Ishikawa (cell line): ENCODE results near the gene CIAO3.
A peak's percentile ranks its signal among the peaks of the same experiment; 100 is the strongest.

ENCODE experiments used
- CEBPB ChIP-seq: IDR thresholded peaks from 2 replicates; pipeline ENCODE4 v1.6.1; 2012
- CREB1 ChIP-seq: IDR thresholded peaks from 2 replicates; pipeline ENCODE4 v1.6.1; 2012; ENCODE audit warnings: low read depth
- EGR1 ChIP-seq: IDR thresholded peaks from 2 replicates; pipeline ENCODE4 v1.6.1; 2012
- EP300 ChIP-seq: IDR thresholded peaks from 2 replicates; pipeline ENCODE4 v1.6.1; 2012; ENCODE audit warnings: borderline replicate concordance
- FOXM1 ChIP-seq: IDR thresholded peaks from 2 replicates; pipeline ENCODE4 v1.6.1; 2012; ENCODE audit warnings: low read depth, borderline replicate concordance
- NFIC ChIP-seq: IDR thresholded peaks from 2 replicates; pipeline ENCODE4 v1.6.1; 2012
- RAD21 ChIP-seq: IDR thresholded peaks from 2 replicates; pipeline ENCODE4 v1.6.1; 2012; ENCODE audit warnings: low read depth
- TAF1 ChIP-seq: IDR thresholded peaks from 2 replicates; pipeline ENCODE4 v1.6.1; 2012; ENCODE audit warnings: low read depth, mild to moderate bottlenecking
- TCF12 ChIP-seq: IDR thresholded peaks from 2 replicates; pipeline ENCODE4 v1.6.1; 2012; ENCODE audit warnings: low read depth
- TEAD4 ChIP-seq: IDR thresholded peaks from 2 replicates; pipeline ENCODE4 v1.6.1; 2012
- YY1 ChIP-seq: IDR thresholded peaks from 2 replicates; pipeline ENCODE4 v1.6.1; 2012; ENCODE audit warnings: low read depth
- ZBTB7A ChIP-seq: IDR thresholded peaks from 2 replicates; pipeline ENCODE4 v1.6.1; 2012; ENCODE audit warnings: low read depth
- TF ChIP-seq, protein P1 (sequence below): IDR thresholded peaks from 2 replicates; pipeline ENCODE4 v1.6.1; 2012
- TF ChIP-seq, protein P2 (sequence below): IDR thresholded peaks from 2 replicates; pipeline ENCODE4 v1.6.1; 2012
- TF ChIP-seq, protein P3 (sequence below): IDR thresholded peaks from 2 replicates; pipeline ENCODE4 v1.6.1; 2012; ENCODE audit warnings: low read depth, mild to moderate bottlenecking

CIAO3 gene

DNA sequence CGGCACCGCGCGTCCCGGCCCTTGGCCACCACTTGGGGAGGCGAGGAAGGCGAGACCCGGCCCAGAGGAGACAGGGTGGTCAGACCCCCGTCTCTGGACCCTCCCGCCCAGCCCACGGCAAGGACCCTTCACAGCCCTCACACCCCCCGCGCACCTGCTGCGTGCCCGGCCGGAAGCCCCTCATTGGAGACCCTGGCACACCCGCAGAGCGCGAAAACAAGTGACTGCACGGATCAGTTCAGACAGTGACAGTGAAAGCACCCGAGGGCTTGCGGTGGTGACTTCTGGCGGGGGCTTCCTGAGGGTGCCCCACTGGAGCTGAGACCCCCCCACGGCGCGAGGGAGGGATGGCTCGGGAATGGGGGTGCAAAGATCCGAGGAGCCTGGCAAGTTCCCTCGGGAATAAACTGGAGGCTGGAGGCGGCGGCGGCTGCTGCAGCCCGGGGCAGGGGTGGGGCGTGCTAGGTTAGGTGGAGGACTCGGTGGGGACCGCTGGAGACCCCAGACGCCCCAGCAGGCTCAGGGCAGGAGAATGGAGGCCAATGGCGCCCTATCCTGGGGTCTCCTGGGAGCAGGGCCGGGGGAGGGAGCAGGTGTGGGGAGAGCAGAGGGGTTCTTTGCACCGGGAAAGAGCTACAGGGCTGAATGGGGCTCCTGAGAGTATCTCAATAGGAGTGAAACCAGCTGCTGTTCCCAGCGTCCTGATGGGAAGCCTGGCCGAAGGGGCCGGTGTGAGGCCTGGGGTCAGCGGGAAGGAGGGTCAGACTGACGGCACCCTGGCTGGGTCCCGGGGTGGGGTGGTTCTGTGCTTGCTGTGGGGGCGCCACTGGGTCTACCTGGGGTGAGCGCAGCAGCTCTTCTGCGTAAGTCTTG, 34.4 kb downstream of the CIAO3 start:
- TF ChIP-seq CREB1, result no peak
- TF ChIP-seq, protein P1, sequence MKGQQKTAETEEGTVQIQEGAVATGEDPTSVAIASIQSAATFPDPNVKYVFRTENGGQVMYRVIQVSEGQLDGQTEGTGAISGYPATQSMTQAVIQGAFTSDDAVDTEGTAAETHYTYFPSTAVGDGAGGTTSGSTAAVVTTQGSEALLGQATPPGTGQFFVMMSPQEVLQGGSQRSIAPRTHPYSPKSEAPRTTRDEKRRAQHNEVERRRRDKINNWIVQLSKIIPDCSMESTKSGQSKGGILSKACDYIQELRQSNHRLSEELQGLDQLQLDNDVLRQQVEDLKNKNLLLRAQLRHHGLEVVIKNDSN, result no peak
- no peak for TF ChIP-seq TEAD4
- TF ChIP-seq, protein P2, sequence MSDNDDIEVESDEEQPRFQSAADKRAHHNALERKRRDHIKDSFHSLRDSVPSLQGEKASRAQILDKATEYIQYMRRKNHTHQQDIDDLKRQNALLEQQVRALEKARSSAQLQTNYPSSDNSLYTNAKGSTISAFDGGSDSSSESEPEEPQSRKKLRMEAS, result no peak

DNA sequence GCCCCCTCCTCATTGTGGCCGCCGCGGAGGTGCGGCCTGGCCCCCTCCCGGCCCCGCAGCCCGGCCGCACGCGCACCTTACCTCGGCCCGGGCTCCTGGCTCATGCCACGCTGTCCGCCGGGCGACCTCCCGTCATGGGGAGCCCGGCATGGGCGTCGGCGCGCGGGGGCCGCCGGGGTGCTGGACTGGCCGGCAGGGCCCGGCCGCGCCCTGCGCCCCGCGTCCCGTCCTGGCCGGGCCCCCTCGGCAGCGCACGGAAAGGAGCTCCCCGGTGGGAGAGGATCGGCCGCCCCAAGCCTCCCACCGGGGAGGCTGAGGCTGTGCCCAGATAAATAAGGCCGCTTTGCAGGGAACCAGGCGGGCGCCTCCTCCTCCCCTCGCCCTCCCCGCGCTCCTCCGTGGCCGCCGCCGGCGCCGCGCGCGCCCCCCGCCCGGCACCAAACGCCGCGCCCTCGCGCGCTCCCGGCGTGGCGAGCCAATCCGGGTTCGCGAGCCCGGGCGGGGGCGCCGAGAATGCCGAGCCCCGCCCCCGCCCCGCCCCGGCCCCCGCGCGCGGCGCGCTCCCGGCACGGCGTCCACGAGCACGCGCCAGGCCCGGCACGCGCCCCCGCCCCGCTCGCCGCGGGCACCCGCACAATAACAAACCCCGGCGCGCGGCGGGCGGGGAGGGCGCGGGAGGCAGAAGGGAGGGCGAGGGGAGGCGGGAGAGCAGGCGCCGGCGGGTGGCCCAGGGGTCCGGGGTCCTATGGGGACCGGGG, 35.2 kb downstream of the CIAO3 start, which contains the start of gene FBXL16:
FBXL16 (minus strand) TSS at position 371 of the 758 bp plus-strand sequence. CDS start 8,396 bp downstream, outside the sequence.
- TF ChIP-seq TAF1, result no peak
- no peak for TF ChIP-seq RAD21
- TF ChIP-seq, protein P1, result no peak
- TF ChIP-seq, protein P2, result no peak
- no peak for TF ChIP-seq TCF12

DNA sequence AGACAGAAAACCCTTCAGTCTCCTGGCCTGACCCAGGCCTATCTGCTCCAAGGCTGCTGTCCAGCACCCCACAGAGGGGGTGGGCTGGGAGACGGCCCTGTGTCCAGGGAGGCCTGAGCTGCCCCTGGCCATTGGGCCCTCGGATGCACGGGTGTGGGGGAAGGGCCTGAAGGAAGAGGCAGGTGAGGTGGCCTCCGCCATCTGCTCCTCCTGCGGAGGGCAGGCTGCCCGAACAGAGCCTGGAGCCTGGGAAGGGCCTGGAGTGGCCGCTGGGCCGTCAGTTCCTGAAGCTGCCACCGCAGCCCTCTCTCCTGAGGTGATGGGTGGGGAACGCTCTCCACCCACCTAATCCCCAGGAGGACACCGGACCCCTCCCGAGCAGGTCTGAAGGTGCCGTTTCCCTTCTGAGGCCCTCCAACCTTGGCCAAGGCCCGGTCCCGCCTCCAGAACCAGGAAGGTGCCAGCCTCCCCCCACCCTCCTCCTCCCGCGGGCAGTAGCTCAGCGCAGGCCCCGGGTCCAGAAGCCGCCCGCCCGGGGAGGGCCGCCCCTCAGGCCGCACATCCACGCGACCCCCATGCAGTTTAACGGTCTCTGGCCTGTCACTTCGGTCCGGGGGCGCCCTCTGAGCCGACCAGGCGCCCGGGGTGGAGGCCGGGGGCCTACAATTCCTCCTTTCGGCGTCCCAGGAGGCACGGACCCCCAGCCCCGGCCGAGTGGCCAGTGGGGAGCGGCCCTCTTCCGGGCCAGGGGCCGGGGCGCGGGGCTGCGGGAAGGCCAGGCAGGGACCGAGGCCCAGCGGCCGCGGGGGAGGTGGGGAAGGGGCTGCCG, 36.0 kb downstream of the CIAO3 start:
- no peak for TF ChIP-seq FOXM1
- TF ChIP-seq, protein P3, sequence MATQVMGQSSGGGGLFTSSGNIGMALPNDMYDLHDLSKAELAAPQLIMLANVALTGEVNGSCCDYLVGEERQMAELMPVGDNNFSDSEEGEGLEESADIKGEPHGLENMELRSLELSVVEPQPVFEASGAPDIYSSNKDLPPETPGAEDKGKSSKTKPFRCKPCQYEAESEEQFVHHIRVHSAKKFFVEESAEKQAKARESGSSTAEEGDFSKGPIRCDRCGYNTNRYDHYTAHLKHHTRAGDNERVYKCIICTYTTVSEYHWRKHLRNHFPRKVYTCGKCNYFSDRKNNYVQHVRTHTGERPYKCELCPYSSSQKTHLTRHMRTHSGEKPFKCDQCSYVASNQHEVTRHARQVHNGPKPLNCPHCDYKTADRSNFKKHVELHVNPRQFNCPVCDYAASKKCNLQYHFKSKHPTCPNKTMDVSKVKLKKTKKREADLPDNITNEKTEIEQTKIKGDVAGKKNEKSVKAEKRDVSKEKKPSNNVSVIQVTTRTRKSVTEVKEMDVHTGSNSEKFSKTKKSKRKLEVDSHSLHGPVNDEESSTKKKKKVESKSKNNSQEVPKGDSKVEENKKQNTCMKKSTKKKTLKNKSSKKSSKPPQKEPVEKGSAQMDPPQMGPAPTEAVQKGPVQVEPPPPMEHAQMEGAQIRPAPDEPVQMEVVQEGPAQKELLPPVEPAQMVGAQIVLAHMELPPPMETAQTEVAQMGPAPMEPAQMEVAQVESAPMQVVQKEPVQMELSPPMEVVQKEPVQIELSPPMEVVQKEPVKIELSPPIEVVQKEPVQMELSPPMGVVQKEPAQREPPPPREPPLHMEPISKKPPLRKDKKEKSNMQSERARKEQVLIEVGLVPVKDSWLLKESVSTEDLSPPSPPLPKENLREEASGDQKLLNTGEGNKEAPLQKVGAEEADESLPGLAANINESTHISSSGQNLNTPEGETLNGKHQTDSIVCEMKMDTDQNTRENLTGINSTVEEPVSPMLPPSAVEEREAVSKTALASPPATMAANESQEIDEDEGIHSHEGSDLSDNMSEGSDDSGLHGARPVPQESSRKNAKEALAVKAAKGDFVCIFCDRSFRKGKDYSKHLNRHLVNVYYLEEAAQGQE, result peak; percentile 74

DNA sequence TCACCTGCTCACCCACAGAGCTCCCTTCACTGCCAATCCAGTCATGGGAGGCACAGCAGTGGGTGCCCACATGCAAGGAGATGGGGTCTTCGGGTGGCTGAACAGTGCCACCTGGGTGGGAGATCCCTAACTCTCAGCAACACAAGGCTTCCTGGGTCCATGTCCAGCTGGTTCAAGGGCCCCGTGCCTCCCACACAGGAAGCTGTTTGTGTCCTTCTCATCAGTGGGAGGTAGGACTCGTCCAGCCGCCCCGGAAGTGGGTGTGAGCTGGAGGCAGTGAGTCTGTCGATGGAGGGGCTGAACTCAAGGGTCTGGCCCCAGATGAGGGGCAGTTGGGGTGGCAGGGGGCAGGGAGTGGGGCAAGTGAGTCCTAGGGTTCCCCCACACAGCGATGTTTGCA, 36.8 kb downstream of the CIAO3 start:
- TF ChIP-seq EP300, result no peak
- no peak for TF ChIP-seq TEAD4
- TF ChIP-seq RAD21, result no peak
- TF ChIP-seq, protein P1, result no peak
- no peak for TF ChIP-seq TCF12
- TF ChIP-seq EGR1, result no peak
- TF ChIP-seq, protein P2, result no peak
- no peak for TF ChIP-seq TAF1
- TF ChIP-seq, protein P3, result no peak
- no peak for TF ChIP-seq ZBTB7A

DNA sequence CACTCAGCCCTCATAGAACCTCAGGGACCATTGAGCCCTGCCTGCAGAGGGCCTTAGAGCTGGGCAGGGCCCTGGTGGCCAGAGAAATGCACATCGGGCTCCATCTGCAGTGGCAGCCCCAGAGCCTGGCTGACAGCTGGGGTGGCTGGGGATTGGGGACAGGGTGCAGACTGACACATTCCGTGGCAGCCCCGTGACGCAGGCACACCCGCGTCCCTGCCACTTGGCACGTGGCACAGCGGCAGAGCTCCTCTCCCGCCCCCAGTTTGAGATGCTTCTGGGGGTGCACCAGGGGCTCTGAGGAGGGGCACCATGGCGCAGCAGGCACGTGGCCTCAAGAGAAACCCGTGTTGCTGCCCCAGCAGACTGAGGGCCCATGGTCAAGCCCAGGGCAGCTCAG, 37.4 kb downstream of the CIAO3 start:
- TF ChIP-seq EGR1 (no peak), CEBPB (no peak), TEAD4 (no peak), ZBTB7A (no peak), YY1 (no peak), RAD21 (no peak), TCF12 (no peak), CREB1 (no peak), EP300 (no peak), NFIC (no peak), TAF1 (no peak), FOXM1 (no peak)
- TF ChIP-seq, protein P3, result no peak
- TF ChIP-seq, protein P2, result no peak
- TF ChIP-seq, protein P1, result no peak
